Lower lobe of right lung (tissue), 2 donors: ENCODE measurements around the gene OR51G1. TPM values are rescaled to one million over a fixed set of nuclear protein-coding genes. Genes with fewer than 3 reads are reported as not detected.

Experiments
- ATAC-seq, 2 donors: fragments of 200-7000 bp; cut with Tn5 transposase; one replicate each; pipeline ENCODE4 v1.9.1; 2020 to 2022; ENCODE audit warnings: mild to moderate bottlenecking in 2 of 2, moderate library complexity in 2 of 2
- DNase-seq: peaks from one replicate; pipeline ENCODE4 v3.0.0-alpha.2; 2020
- H3K27ac ChIP-seq: fragments of 200-600 bp; one replicate; pipeline ENCODE4 v1.8.0; 2022
- H3K27me3 ChIP-seq: fragments of 200-600 bp; one replicate; pipeline ENCODE4 v1.8.0; 2022; ENCODE audit warnings: low read depth
- H3K36me3 ChIP-seq: fragments of 200-600 bp; one replicate; pipeline ENCODE4 v1.8.0; 2022; ENCODE audit warnings: mild to moderate bottlenecking
- H3K4me1 ChIP-seq: fragments of 200-600 bp; one replicate; pipeline ENCODE4 v1.8.0; 2022
- H3K4me3 ChIP-seq: fragments of 200-600 bp; one replicate; pipeline ENCODE4 v1.8.0; 2022; ENCODE audit warnings: mild to moderate bottlenecking
- H3K9me3 ChIP-seq: fragments of 200-600 bp; one replicate; pipeline ENCODE4 v1.8.0; 2022
- intact Hi-C: fragments of 100-400 bp; cut with DNase I; formaldehyde crosslinking; loops from one replicate; pipeline ENCODE4 v1.11.0; 2022
- total RNA-seq: library from RNA; stranded (reverse); fragmentation: NEBNext Ultra II Directional; extraction: Animal tissue kit (Norgen Biotek cat#: 25700); gene quantifications from one replicate; pipeline ENCODE4 v1.2.1, GENCODE V29; 2021
- TF ChIP-seq, protein P1 (sequence below): fragments of 200-600 bp; IDR thresholded peaks from one replicate; pipeline ENCODE4 v1.8.0; 2022; ENCODE audit warnings: antibody characterized with exemption, mild to moderate bottlenecking
- donor health status: DM: no; HTN: yes; CAD: no; lungs with severe emphysema.

OR51G1 gene
- total RNA-seq, 1 donor from 2014 or later: not detected

DNA sequence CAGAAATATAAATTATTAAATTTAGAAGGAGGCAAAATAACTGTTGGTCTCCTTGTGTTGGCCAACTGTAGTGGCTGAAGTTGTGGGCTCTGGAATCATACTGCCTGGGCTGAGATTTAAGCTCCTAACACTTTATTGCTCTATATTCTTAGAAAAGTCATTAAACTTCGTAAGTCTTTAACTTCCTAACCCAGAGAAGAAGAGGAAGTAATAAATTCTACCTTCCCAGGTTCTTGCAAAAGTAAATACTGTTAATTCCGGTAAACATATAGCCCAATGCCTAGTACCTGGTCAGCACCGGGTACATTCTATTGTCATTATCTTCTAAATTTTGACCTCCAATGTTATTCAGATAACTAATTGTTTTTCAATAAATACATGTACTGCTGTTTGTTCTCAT is 38.0 kb downstream of the OR51G1 start:
- DNase-seq (no peak), ATAC-seq (no peak)
- TF ChIP-seq, protein P1, sequence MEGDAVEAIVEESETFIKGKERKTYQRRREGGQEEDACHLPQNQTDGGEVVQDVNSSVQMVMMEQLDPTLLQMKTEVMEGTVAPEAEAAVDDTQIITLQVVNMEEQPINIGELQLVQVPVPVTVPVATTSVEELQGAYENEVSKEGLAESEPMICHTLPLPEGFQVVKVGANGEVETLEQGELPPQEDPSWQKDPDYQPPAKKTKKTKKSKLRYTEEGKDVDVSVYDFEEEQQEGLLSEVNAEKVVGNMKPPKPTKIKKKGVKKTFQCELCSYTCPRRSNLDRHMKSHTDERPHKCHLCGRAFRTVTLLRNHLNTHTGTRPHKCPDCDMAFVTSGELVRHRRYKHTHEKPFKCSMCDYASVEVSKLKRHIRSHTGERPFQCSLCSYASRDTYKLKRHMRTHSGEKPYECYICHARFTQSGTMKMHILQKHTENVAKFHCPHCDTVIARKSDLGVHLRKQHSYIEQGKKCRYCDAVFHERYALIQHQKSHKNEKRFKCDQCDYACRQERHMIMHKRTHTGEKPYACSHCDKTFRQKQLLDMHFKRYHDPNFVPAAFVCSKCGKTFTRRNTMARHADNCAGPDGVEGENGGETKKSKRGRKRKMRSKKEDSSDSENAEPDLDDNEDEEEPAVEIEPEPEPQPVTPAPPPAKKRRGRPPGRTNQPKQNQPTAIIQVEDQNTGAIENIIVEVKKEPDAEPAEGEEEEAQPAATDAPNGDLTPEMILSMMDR: no peak
- intact Hi-C loops: no loop called here
- H3K36me3 ChIP-seq: no peaks in the 10 kb centered on the region
- H3K9me3 ChIP-seq: no peaks in the 10 kb centered on the region
- H3K4me3 ChIP-seq: no peak overlapping the region
- no peaks in the 10 kb centered on the region for H3K4me1 ChIP-seq
- H3K27me3 ChIP-seq: no peaks in the 10 kb centered on the region
- H3K27ac ChIP-seq: no peak overlapping the region

DNA sequence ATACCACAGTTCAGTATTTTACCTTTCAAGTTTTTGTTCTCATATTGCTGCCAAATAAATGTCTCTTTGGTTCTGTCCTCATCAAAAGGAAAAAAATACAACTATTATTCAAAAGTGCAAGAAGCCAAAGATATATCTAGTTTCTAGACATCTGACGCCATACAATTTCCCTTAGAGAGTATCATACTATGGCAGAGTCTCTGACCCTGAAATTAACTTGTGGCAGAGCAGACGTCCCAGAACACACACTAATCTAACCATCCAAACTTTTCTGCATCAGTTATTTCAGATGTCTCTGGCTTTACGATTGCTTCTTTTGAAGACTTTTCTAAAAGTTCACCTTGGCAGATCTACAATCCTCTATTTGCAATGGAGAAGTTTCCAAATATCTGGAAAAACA is 39.8 kb downstream of the OR51G1 start:
- Histone ChIP-seq H3K9me3 (no peaks in the 10 kb centered on the region), H3K4me3 (no peak overlapping the region), H3K4me1 (no peaks in the 10 kb centered on the region), H3K27ac (no peak overlapping the region), H3K27me3 (no peaks in the 10 kb centered on the region), H3K36me3 (no peaks in the 10 kb centered on the region)
- DNase-seq (no peak), ATAC-seq (no peak)
- TF ChIP-seq, protein P1: no peak
- intact Hi-C loops: no loop called here

DNA sequence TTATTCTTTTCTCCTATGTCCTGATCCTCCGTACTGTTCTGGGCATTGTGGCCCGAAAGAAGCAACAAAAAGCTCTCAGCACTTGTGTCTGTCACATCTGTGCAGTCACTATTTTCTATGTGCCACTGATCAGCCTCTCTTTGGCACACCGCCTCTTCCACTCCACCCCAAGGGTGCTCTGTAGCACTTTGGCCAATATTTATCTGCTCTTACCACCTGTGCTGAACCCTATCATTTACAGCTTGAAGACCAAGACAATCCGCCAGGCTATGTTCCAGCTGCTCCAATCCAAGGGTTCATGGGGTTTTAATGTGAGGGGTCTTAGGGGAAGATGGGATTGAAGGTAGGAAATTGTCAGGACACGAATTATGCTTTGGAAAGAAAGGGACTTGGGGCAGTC is 41.6 kb downstream of the OR51G1 start:
- Histone ChIP-seq H3K27ac (no peak overlapping the region), H3K4me3 (no peak overlapping the region), H3K9me3 (no peaks in the 10 kb centered on the region), H3K4me1 (no peaks in the 10 kb centered on the region), H3K27me3 (no peaks in the 10 kb centered on the region), H3K36me3 (no peaks in the 10 kb centered on the region)
- intact Hi-C loops: no loop called here
- TF ChIP-seq, protein P1: no peak
- ATAC-seq: no peak
- no peak for DNase-seq

GRCh38 chr11:4881860-4882500 is 42.2 kb downstream of the OR51G1 start, which contains the start of gene OR51T1:
OR51T1 (plus strand) TSS chr11:4881900; CDS start chr11:4881900, 0 bp downstream.
- intact Hi-C loops: no loop called here
- H3K27me3 ChIP-seq: no peaks in the 10 kb centered on the region
- no peak for ATAC-seq

GRCh38 chr11:4881188-4881587 is 43.0 kb downstream of the OR51G1 start:
- TF ChIP-seq, protein P1: no peak
- no peaks in the 10 kb centered on the region for H3K9me3 ChIP-seq
- no peak overlapping the region for H3K27ac ChIP-seq
- H3K36me3 ChIP-seq: no peaks in the 10 kb centered on the region
- intact Hi-C loops: no loop called here
- DNase-seq: no peak
- ATAC-seq: no peak
- no peak overlapping the region for H3K4me3 ChIP-seq
- H3K27me3 ChIP-seq: no peaks in the 10 kb centered on the region
- H3K4me1 ChIP-seq: no peaks in the 10 kb centered on the region

More at GRCh38 chr11:4881860-4882500, 42.2 kb downstream of the OR51G1 start, which contains the start of gene OR51T1:
- Histone ChIP-seq H3K36me3 (no peaks in the 10 kb centered on the region), H3K4me3 (no peak within 1 kb of the TSS), H3K4me1 (no peaks in the 10 kb centered on the region), H3K9me3 (no peaks in the 10 kb centered on the region), H3K27ac (no peak within 1 kb of the TSS)
- TF ChIP-seq, protein P1: no peak
- DNase-seq: no peak

Other genes with a start within 250 kb of the OR51G1 start
- gene OR51E2, start 226.5 kb downstream of the OR51G1 start, total RNA-seq: not detected
- not detected for gene MMP26, start 219.6 kb downstream of the OR51G1 start, total RNA-seq
- not detected for gene OR51F1, start 154.4 kb downstream of the OR51G1 start, total RNA-seq
- gene OR52R1, start 120.0 kb downstream of the OR51G1 start, total RNA-seq: not detected
- gene OR51F2, start 103.0 kb downstream of the OR51G1 start, total RNA-seq: not detected
- gene OR51S1, start 75.1 kb downstream of the OR51G1 start, total RNA-seq: not detected
- not detected for gene OR51T1, start 42.4 kb downstream of the OR51G1 start, total RNA-seq
- gene OR51A7, start 20.6 kb downstream of the OR51G1 start, total RNA-seq: not detected
- not detected for gene OR51G2, start 5.0 kb downstream of the OR51G1 start, total RNA-seq
- gene OR51A4, start 23.3 kb upstream of the OR51G1 start, total RNA-seq: not detected
- gene OR51A2, start 31.4 kb upstream of the OR51G1 start, total RNA-seq: not detected
- gene OR51L1, start 70.5 kb upstream of the OR51G1 start, total RNA-seq: not detected
- not detected for gene OR52J3, start 122.2 kb upstream of the OR51G1 start, total RNA-seq
- not detected for gene OR52E2, start 135.3 kb upstream of the OR51G1 start, total RNA-seq
- not detected for gene OR52E1, start 145.2 kb upstream of the OR51G1 start, total RNA-seq
- gene OR52A5, start 214.0 kb upstream of the OR51G1 start, total RNA-seq: not detected
- gene OR52A1, start 230.4 kb upstream of the OR51G1 start, total RNA-seq: not detected